VCaP (cell line): ENCODE results near the gene ADAM10.

ENCODE experiments used
- H3K27ac ChIP-seq: fragments of 450-650 bp; 2 replicates; pipeline ENCODE4 v1.5.1; 2017
- CTCF ChIP-seq: fragments of 450-650 bp; conservative IDR thresholded peaks from 2 replicates; pipeline ENCODE4 v1.5.1; 2017; ENCODE audit warnings: mild to moderate bottlenecking, moderate library complexity

The ADAM10 gene

GRCh38 chr15:58742022-58742813 is 7.3 kb downstream of the ADAM10 start:
- H3K27ac ChIP-seq = no peak overlapping the region
- TF ChIP-seq CTCF = no peak

GRCh38 chr15:58741032-58741431 is 8.5 kb downstream of the ADAM10 start:
- TF ChIP-seq CTCF = no peak
- no peak overlapping the region for H3K27ac ChIP-seq

- no peak for TF ChIP-seq CTCF
- no peak overlapping the region for H3K27ac ChIP-seq
These were observed 9.1 kb downstream of the ADAM10 start for GRCh38 chr15:58740436-58740835.

GRCh38 chr15:58738046-58738707 is 11.3 kb downstream of the ADAM10 start:
- no peak overlapping the region for H3K27ac ChIP-seq
- no peak for TF ChIP-seq CTCF

- no peak for TF ChIP-seq CTCF
- H3K27ac ChIP-seq = no peak overlapping the region
These were observed 12.2 kb downstream of the ADAM10 start for GRCh38 chr15:58737298-58737697.

- no peak overlapping the region for H3K27ac ChIP-seq
- no peak for TF ChIP-seq CTCF
These were observed 13.4 kb downstream of the ADAM10 start for GRCh38 chr15:58736018-58736643.

GRCh38 chr15:58734859-58735258 is 14.6 kb downstream of the ADAM10 start:
- H3K27ac ChIP-seq = no peak overlapping the region
- TF ChIP-seq CTCF = no peak
